Measurements from ENCODE around the gene IRAK3.

The IRAK3 gene, protein sequence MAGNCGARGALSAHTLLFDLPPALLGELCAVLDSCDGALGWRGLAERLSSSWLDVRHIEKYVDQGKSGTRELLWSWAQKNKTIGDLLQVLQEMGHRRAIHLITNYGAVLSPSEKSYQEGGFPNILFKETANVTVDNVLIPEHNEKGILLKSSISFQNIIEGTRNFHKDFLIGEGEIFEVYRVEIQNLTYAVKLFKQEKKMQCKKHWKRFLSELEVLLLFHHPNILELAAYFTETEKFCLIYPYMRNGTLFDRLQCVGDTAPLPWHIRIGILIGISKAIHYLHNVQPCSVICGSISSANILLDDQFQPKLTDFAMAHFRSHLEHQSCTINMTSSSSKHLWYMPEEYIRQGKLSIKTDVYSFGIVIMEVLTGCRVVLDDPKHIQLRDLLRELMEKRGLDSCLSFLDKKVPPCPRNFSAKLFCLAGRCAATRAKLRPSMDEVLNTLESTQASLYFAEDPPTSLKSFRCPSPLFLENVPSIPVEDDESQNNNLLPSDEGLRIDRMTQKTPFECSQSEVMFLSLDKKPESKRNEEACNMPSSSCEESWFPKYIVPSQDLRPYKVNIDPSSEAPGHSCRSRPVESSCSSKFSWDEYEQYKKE

DNA sequence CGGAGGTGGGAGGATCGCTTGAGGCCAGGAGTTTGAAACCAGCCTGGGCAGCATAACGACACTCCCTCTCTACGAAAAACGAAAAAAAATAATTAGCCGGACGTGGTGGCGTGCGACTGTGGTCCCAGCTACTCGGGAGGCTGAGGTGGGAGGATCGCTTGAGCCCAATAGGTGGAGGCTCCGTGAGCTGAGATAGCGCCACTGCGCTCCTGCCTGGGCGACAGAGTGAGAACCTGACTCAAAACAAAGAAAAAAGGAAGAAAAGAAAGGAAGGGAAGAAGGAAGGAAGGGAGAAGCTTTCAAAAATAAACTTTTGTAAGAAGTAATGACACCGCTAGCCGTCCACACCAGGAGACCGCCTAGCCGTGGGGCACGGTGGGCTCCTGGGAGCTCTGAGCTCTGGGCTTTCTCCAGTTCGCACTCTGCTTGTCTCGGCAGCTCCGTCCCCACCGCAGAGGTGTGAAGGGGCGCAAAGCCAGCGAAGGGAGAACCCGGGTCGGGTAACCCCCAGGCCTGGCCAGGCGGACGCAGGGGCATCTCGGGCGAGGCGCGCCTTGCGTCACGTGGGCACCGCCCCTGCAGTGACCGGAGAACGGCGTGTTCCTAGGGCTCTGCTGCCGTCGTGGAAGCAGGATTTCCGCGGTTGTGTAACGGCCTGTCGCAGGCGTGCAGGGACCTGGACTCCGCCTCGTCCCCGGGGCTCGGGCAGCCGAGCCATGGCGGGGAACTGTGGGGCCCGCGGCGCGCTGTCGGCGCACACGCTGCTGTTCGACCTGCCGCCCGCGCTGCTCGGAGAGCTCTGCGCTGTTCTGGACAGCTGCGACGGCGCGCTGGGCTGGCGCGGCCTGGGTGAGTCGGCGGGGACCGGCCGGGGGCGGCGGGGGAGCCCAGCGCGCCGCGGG is at the start of gene IRAK3:
Gene IRAK3, plus strand, starts transcription at position 631 of the 902 bp plus-strand sequence. Its CDS starts 86 bp downstream, at position 717.
- peak; percentile 86 for DNase-seq

GRCh38 chr12:66139328-66139727 is 49.7 kb upstream of the IRAK3 start:
- no peak for DNase-seq

DNA sequence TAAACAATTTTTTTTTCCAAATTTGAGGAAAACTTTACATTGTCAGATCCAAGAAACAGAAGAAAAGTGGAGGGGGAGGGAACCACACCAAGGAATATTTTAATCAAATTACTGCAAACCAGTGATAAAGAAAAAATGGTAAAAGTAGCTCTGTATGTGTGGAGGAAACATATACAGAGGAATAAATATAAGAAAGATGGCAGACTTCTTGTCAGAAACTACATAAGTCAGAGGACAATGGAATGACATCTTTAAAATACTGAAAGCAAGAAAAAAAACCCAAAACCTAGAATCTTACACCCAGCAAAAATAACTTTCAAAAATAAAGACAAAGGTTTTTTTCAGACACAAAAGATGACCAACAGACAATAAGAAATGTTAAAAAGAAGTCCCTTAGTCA is 48.3 kb upstream of the IRAK3 start:
- DNase-seq = no peak

- DNase-seq = no peak
These were observed 47.7 kb upstream of the IRAK3 start for GRCh38 chr12:66141299-66141698.

- DNase-seq = no peak
These were observed 46.2 kb upstream of the IRAK3 start for GRCh38 chr12:66142826-66143225.

DNA sequence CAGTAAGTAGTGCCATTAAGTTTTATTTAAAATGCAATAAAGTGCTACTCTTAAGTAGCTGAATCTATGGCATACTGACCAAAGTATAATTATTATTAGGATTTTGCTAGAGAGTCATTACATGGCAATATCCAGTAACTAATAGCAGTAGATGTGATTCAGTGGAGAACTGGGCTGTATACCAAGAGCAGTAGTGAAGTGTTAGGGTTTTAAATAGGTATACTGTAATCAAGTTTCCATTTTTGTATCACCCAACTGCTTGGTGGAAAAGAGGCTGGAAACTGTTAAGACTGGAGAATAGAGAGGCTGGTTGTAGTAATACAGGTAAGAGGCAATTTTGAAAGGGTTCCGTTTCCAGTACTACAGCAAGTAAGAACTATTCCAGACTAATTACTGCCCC is 45.1 kb upstream of the IRAK3 start:
- DNase-seq = no peak

GRCh38 chr12:66144791-66145754 is 43.9 kb upstream of the IRAK3 start:
- DNase-seq = no peak

- no peak for DNase-seq
These were observed 39.2 kb upstream of the IRAK3 start for GRCh38 chr12:66149702-66150398.

- no peak for DNase-seq
These were observed 36.3 kb upstream of the IRAK3 start for GRCh38 chr12:66152732-66153131.

DNA sequence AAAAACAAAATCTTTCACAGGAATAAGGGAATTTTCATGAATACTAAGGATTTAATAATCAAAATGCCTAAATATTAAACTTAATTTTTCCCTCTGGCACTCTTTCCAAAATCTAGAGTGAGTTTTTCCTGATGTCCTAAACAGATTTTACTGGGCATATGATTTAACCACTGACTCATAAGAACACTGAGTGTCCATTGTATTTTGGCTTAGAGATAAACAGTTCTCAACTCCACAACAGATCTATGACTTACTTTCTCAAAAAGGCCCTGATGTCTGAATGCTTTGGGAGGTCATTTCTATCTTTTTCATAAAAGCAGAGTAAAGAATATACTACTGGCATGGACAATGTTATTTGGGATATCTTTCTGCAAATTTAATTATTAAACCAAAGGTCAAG is 34.2 kb upstream of the IRAK3 start:
- no peak for DNase-seq

GRCh38 chr12:66156654-66157053 is 32.4 kb upstream of the IRAK3 start:
- DNase-seq = no peak

- DNase-seq = no peak
These were observed 29.9 kb upstream of the IRAK3 start for GRCh38 chr12:66159123-66159522.

DNA sequence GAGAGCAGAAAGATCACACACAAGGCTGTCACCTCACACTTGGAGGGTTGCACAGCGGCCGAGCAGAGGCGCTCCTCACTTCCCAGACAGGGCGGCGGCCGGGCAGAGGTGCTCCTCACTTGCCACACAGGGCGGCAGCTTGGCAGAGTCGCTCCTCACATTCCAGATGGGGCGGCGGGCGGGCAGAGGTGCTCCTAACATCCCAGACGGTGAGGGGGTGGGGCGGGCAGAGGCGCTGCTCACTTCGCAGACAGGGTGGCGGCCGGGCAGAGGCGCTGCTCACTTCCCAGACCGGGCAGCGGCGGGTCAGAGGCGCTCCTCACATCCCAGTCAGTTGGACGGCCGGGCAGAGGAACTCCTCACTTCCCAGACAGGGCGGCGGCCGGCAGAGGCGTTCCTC is 28.3 kb upstream of the IRAK3 start:
- no peak for DNase-seq

GRCh38 chr12:66162701-66163100 is 26.3 kb upstream of the IRAK3 start:
- DNase-seq = no peak

DNA sequence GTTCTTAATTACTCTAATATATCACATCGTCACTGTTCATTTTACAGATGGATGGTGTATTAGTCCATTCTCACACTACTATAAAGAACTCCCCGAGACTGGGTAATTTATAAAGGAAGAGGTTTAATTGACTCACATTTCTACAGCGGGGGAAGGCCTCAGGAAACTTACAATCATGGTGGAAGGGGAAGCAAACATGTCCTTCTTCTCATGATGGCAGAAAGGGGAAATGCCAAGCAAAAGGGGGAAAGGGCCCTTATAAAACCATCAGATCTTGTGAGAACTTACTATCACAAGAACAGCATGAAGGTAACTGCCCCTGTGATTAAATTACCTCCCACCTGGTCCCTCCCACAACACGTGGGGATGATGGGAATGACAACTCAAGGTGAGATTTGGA is 25.7 kb upstream of the IRAK3 start:
- no peak for DNase-seq

DNA sequence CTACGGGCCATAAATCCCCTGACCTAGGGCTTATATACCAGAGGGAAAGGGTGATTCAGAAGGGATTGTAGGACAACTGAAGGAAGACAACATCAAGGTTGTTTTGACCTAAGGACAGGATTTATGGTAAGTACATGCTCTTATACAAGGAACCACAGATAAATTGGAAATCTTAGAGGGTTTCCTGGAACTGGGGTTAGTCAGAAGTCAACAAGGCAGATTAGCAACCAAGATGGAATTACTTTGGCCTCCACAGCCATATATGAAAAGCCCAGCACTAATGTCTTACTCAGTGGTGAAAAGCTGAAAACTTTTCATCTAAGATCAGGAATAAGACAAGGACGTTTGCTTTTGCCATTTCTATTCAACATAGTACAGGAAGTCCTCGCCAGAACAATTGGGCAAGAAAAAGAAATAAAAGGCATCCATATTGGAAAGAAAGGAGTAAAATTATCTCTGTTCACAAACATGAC is 24.6 kb upstream of the IRAK3 start:
- DNase-seq = no peak

DNA sequence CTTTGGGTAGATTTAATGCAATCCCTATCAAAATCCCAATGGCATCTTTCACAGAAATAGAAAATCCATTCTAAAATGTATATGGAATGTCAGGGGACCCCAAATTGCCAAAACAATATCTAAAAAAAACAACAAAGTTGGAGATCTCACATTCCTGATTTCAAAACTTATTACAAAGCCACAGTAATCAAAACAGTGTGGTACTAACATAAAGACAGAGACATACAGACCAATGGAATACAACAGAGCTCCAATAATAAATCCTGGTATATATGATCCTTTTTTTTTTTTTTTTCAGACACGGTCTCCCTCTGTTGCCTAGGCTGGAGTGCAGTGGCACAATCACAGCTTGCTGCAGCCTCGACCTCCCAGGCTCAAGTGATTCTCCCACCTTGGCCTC is 23.9 kb upstream of the IRAK3 start:
- DNase-seq = no peak

DNA sequence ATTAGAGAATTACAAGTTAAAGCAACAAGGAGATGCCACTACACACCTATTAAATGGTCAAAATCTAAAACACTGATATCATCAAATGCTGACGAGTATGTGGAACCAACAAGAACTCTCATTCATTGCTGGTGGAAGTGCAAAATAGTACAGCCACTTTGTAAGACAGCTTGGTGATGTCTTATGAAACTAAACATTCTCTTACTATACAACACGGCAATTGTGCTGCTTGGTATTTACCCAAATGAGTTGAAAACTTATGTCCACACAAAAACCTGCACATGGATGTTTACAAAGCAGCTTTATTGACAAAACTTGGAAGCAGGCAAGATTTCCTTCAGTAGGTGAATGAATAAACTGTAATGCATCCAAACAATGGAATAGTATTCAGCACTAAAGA is 22.5 kb upstream of the IRAK3 start:
- DNase-seq = no peak

GRCh38 chr12:66168410-66168809 is 20.6 kb upstream of the IRAK3 start:
- no peak for DNase-seq

- peak; percentile 98 for DNase-seq
These were observed 19.5 kb upstream of the IRAK3 start, which contains the start of gene TMBIM4 for GRCh38 chr12:66169221-66170170. Gene TMBIM4, minus strand, starts transcription at chr12:66169996. Its CDS starts 45 bp downstream, at chr12:66169951.

All from retina (tissue), 1 donor.